Ascending aorta (tissue), 2 donors: ENCODE measurements around the gene DTNB. TPM values are rescaled to one million over a fixed set of nuclear protein-coding genes. Genes with fewer than 3 reads are reported as not detected.

ENCODE experiments used
- DNase-seq, 2 donors: peaks; one replicate each; pipeline ENCODE4 v3.0.0-alpha.2; 2019; ENCODE audit warnings: low spot score in 2 of 2
- H3K27ac ChIP-seq, 2 donors: fragments of 200-600 bp; sonication (generic); one replicate each; pipeline ENCODE4 v1.5.1; 2016 to 2017; ENCODE audit warnings: mild to moderate bottlenecking in 1 of 2
- H3K27me3 ChIP-seq: fragments of 200-600 bp; sonication (generic); one replicate; pipeline ENCODE4 v1.5.1; 2017
- H3K36me3 ChIP-seq, 2 donors: fragments of 200-600 bp; sonication (generic); one replicate each; pipeline ENCODE4 v1.5.1; 2016
- H3K4me1 ChIP-seq, 2 donors: fragments of 200-600 bp; sonication (generic); one replicate each; pipeline ENCODE4 v1.5.1; 2016 to 2017; ENCODE audit warnings: mild to moderate bottlenecking in 1 of 2
- H3K4me3 ChIP-seq, 2 donors: fragments of 200-600 bp; sonication (generic); one replicate each; pipeline ENCODE4 v1.5.1; 2016 to 2017; ENCODE audit warnings: mild to moderate bottlenecking in 1 of 2
- H3K9me3 ChIP-seq, 2 donors: fragments of 200-600 bp; sonication (generic); one replicate each; pipeline ENCODE4 v1.5.1; 2016
- intact Hi-C: fragments of 100-400 bp; cut with DNase I; formaldehyde crosslinking; loops from one replicate; pipeline ENCODE4 v1.15.1; 2023
- total RNA-seq: library from RNA; depleted of rRNA; stranded (reverse); fragments of >200 nt; gene quantifications from one replicate; pipeline ENCODE4 v1.1.0, GENCODE V29; 2016
- TF ChIP-seq, protein P1 (sequence below), 3 experiments: fragments of 200-600 bp in 2 of 3; fragments of 450-650 bp in 1 of 3; sonication (generic) in 2 of 3; IDR thresholded peaks; one replicate each; pipeline ENCODE4 v1.5.1; 2016 to 2019; ENCODE audit warnings: antibody characterized with exemption in 3 of 3, mild to moderate bottlenecking in 1 of 3, moderate library complexity in 1 of 3

Gene DTNB
- total RNA-seq, 1 donor from 2014 or later = 22.7 TPM

DNA sequence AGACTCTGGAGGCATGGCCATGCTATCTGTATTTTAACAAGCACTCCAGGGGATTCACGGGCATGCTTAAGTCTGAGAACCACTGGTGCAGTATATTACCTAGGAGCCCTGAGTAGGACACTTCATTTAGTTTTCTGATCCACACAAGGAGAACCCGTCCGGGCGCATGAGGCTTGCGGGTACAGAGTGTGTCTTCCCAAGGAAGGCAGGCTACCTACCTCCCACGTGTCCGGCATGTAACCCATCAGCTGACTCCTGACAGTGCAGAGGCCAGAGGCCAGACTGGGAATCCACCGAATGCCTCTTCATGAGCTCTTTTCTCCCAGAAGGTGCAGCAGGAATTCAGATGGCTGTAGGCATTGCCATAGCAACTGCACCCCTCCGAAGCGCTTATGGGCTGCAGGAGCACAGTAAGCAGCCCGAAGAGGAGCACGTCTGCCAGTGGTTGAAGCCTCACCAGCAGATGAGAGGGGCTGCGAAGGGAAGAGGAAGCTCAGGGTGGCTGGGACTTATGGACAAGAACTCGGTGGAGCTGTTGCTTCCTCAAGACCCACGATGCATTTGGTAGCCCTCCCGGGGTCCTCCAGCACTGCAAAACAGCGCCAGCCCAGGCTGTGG, 297.9 kb downstream of the DTNB start:
- Histone ChIP-seq H3K27me3 (no peaks in the 10 kb centered on the region), H3K36me3 (no peaks in the 10 kb centered on the region), H3K4me1 (peaks cover 4 to 9% of the 10 kb centered on the region in 2 donors), H3K9me3 (no peaks in the 10 kb centered on the region), H3K4me3 (no peak overlapping the region), H3K27ac (no peak overlapping the region)
- DNase-seq = no peak
- TF ChIP-seq, protein P1, sequence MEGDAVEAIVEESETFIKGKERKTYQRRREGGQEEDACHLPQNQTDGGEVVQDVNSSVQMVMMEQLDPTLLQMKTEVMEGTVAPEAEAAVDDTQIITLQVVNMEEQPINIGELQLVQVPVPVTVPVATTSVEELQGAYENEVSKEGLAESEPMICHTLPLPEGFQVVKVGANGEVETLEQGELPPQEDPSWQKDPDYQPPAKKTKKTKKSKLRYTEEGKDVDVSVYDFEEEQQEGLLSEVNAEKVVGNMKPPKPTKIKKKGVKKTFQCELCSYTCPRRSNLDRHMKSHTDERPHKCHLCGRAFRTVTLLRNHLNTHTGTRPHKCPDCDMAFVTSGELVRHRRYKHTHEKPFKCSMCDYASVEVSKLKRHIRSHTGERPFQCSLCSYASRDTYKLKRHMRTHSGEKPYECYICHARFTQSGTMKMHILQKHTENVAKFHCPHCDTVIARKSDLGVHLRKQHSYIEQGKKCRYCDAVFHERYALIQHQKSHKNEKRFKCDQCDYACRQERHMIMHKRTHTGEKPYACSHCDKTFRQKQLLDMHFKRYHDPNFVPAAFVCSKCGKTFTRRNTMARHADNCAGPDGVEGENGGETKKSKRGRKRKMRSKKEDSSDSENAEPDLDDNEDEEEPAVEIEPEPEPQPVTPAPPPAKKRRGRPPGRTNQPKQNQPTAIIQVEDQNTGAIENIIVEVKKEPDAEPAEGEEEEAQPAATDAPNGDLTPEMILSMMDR (IDR thresholded peaks at IDR 0.05) = no peak
- intact Hi-C loops = loop anchor here (5.0 kb wide), 1 partner anchor 68 kb away; no protein-coding TSS in a partner anchor

DNA sequence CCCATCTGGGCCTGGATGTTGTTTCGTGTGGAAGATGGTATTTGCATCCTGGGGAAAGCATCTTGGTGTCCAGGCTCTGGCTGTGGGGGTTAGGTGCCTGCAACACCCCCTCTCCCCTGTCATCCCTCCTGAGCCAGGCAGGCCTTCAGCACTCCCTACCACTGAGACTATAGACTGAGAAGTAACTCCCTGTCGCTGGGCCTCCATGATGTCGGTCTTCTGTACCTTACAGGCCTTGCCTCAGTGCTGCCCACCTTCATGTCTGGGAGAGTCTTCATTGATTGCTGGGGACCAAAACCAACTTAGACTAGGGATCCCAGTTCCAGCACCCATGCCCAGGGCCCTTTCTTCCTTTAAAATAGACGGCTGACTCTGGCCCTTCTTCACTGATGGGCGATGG, 298.6 kb downstream of the DTNB start:
- no peaks in the 10 kb centered on the region for H3K27me3 ChIP-seq
- intact Hi-C loops = loop anchor here (5.0 kb wide), 1 partner anchor 68 kb away; no protein-coding TSS in a partner anchor
- no peak for DNase-seq
- H3K27ac ChIP-seq = no peak overlapping the region
- peaks cover 4 to 9% of the 10 kb centered on the region in 2 donors for H3K4me1 ChIP-seq
- TF ChIP-seq, protein P1 (IDR thresholded peaks at IDR 0.05) = no peak
- H3K36me3 ChIP-seq = no peaks in the 10 kb centered on the region
- H3K4me3 ChIP-seq = no peak overlapping the region
- H3K9me3 ChIP-seq = no peaks in the 10 kb centered on the region

- DNase-seq = no peak
- intact Hi-C loops = no loop called here
Measured at GRCh38 chr2:25374411-25374810, 299.0 kb downstream of the DTNB start.

DNA sequence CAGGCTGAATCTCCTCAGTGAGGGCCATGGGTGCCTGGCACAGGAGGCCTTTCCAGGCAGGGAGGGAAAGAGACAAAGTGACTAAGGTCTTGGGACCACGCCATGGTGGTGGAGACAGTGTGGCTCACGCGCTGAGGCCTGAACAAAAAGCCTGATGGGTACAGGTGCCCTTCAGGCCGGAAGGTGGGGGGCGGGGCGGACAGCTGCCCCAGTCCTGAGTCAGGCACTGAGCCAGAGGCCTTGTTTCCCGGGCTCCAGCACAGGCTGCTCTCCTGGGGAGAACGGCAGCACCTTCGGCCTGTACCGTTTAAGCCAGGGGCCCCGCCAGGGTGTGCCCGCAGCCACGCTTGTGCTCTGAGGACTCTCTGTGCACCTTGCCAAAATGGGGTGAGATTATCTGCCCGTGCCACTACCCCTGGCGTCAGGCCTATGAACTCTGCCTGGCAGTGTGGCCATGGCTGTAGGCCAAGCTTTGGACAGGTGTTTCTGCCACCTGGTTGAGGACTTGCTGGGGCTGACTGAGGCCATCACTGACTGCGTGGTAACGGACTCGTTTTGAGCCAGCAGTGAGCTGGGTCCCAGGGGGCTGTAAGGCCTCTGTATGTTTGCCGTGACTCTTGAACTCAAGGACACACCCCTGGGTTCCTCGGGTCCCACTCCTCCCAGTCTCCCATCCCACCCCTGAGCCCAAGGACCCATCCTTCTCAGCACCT, 300.0 kb downstream of the DTNB start:
- Histone ChIP-seq H3K9me3 (no peaks in the 10 kb centered on the region), H3K4me1 (peaks cover 4 to 9% of the 10 kb centered on the region in 2 donors), H3K36me3 (no peaks in the 10 kb centered on the region), H3K27me3 (no peaks in the 10 kb centered on the region), H3K27ac (no peak overlapping the region), H3K4me3 (no peak overlapping the region)
- TF ChIP-seq, protein P1 (IDR thresholded peaks at IDR 0.05) = no peak
- no peak for DNase-seq
- intact Hi-C loops = no loop called here

More at GRCh38 chr2:25374411-25374810, 299.0 kb downstream of the DTNB start:
- Histone ChIP-seq H3K9me3 (no peaks in the 10 kb centered on the region), H3K36me3 (no peaks in the 10 kb centered on the region), H3K27ac (no peak overlapping the region), H3K27me3 (no peaks in the 10 kb centered on the region), H3K4me3 (no peak overlapping the region), H3K4me1 (peaks cover 4 to 9% of the 10 kb centered on the region in 2 donors)
- TF ChIP-seq, protein P1 (IDR thresholded peaks at IDR 0.05) = no peak

- Histone ChIP-seq H3K27me3 (no peaks in the 10 kb centered on the region), H3K36me3 (no peaks in the 10 kb centered on the region), H3K27ac (no peak overlapping the region), H3K9me3 (no peaks in the 10 kb centered on the region), H3K4me1 (peaks cover 4 to 9% of the 10 kb centered on the region in 2 donors), H3K4me3 (no peak overlapping the region)
- no peak for DNase-seq
- TF ChIP-seq, protein P1 (IDR thresholded peaks at IDR 0.05) = no peak
- intact Hi-C loops = no loop called here
Measured at GRCh38 chr2:25372405-25373268, 300.7 kb downstream of the DTNB start.
